ENCODE results near the gene PIP5K1C. TPM values are rescaled to one million over a fixed set of nuclear protein-coding genes. Genes with fewer than 3 reads are reported as not detected.

Gene PIP5K1C
- 27.4 and 46.8 TPM in 2 replicates for total RNA-seq

GRCh38 chr19:3700242-3701032 lies at the start of gene PIP5K1C:
PIP5K1C (minus strand) TSS chr19:3700468; CDS start chr19:3700390, 78 bp downstream.

GRCh38 chr19:3708207-3708931 lies 8.1 kb upstream of the PIP5K1C start, which contains the start of gene TJP3:
TJP3 (plus strand) TSS chr19:3708384; CDS start chr19:3728433, 20,049 bp downstream.

GRCh38 chr19:3626473-3627350 lies 73.6 kb downstream of the PIP5K1C start, which contains the start of gene CACTIN:
CACTIN (minus strand) TSS chr19:3626790; CDS start chr19:3626762, 28 bp downstream.

GRCh38 chr19:3606690-3607289 lies 93.5 kb downstream of the PIP5K1C start, which contains the start of gene TBXA2R:
TBXA2R (minus strand) TSS chr19:3606875; CDS start chr19:3600634, 6,241 bp downstream.

GRCh38 chr19:3585301-3586126 lies 114.8 kb downstream of the PIP5K1C start, which contains the start of gene GIPC3:
GIPC3 (plus strand) TSS chr19:3585478; CDS start chr19:3585598, 120 bp downstream.

Other genes starting within 250 kb of the PIP5K1C start
- gene SMIM24, start 219.9 kb downstream of the PIP5K1C start, total RNA-seq = not detected in 2 replicates
- not detected in 2 replicates for gene SMIM44, start 217.0 kb downstream of the PIP5K1C start, total RNA-seq
- gene DOHH, start 199.8 kb downstream of the PIP5K1C start, total RNA-seq = 13.8 and 18.0 TPM in 2 replicates
- 36.3 and 63.3 TPM in 2 replicates for gene FZR1, start 194.2 kb downstream of the PIP5K1C start, total RNA-seq
- gene TEKTIP1, start 161.3 kb downstream of the PIP5K1C start, total RNA-seq = not detected in 2 replicates
- gene MFSD12, start 142.9 kb downstream of the PIP5K1C start, total RNA-seq = 122 and 179 TPM in 2 replicates
- gene HMG20B, start 127.5 kb downstream of the PIP5K1C start, total RNA-seq = 74.4 and 82.3 TPM in 2 replicates
- gene GIPC3, start 115.0 kb downstream of the PIP5K1C start, total RNA-seq = under 0.01 and 0.14 TPM in 2 replicates
- gene TBXA2R, start 93.6 kb downstream of the PIP5K1C start, total RNA-seq = 1.5 and 5.6 TPM in 2 replicates
- gene CACTIN, start 73.7 kb downstream of the PIP5K1C start, total RNA-seq = 23.6 and 36.8 TPM in 2 replicates
- not detected in 2 replicates for gene TJP3, start 7.9 kb upstream of the PIP5K1C start, total RNA-seq
- gene APBA3, start 61.2 kb upstream of the PIP5K1C start, total RNA-seq = 24.1 and 27.8 TPM in 2 replicates
- gene MRPL54, start 62.2 kb upstream of the PIP5K1C start, total RNA-seq = 41.4 and 61.5 TPM in 2 replicates
- not detected in 2 replicates for gene RAX2, start 71.8 kb upstream of the PIP5K1C start, total RNA-seq
- not detected in 2 replicates for gene MATK, start 85.9 kb upstream of the PIP5K1C start, total RNA-seq
- gene ZFR2, start 168.6 kb upstream of the PIP5K1C start, total RNA-seq = not detected in 2 replicates
- gene ATCAY, start 180.2 kb upstream of the PIP5K1C start, total RNA-seq = 0.14 TPM in 1 of 2 replicates, not detected in the other
- gene NMRK2, start 232.6 kb upstream of the PIP5K1C start, total RNA-seq = not detected in 2 replicates